DMS114 treated with DMSO at 0.1 percent for 48 hours (cell line): ENCODE results near the gene SHC1.

Source experiments
- DNase-seq: peaks from one replicate; lab custom pipeline; 2025; ENCODE audit not compliant: unreplicated experiment; lab: John Stamatoyannopoulos, UW

SHC1 gene

DNA sequence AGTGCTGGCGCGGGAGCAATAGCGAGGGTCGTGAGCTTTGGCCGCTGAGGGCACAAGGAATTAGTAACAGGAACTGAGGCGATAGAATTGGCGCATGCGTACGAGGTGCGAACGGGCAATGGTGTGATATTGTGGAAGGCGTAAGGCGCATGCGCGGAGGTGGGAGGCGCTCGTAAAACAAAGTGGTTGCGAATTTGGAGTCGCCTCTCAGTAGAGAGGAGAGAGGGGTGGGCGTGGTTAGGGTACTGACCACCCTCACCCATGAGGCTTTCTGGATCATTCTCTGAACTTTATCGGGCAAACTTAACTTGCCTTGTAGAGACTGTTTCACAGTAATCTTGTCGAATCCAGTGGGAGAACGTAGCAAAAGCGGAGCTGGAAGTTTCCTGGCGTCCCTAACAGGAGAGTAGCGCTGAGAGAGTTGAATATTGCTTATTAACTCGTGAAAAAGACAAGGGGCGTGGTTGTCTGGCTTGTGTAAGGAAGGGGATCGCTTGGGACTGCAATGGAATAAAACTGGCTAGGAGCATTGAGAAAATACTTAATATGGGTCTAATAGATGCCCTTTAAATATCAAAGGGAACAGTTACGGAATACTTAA lies 4.4 kb upstream of the SHC1 start:
- DNase-seq = peak; percentile 100

DNA sequence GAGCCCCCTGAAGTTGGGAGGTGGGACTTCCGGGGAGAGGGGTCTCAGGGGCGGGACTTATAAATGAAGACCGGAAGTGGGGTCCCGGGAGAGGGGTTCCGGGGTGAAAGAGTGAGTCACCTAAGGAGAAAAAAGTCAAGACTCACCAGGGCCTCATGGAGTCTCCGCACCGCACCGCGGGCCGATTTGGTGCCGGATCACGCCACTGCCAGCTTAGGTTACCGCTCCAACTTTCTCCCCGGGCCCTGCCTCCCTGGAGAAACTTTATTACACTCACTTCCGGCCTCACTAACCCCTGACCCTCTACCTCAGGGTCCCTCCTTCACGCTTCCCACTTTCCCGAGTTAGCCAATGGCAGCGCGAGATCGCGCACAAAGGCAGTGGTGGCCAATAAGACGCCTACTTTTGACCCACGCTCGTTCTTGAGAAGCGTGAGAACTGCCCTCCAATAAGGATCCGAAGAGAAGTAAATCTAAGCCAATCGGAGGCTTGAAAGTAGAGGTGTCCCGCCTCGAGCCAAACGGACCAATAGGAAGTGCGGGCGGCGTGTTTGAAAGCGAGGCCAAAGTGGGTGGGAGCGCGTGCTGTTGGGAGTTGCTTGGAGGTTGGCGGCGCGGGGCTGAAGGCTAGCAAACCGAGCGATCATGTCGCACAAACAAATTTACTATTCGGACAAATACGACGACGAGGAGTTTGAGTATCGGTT lies 3.7 kb upstream of the SHC1 start, which contains the start of gene CKS1B:
Gene CKS1B (plus strand): TSS at position 580 of the 706 bp plus-strand sequence. CDS start 65 bp downstream, at position 645.
- DNase-seq = peak; percentile 100

DNA sequence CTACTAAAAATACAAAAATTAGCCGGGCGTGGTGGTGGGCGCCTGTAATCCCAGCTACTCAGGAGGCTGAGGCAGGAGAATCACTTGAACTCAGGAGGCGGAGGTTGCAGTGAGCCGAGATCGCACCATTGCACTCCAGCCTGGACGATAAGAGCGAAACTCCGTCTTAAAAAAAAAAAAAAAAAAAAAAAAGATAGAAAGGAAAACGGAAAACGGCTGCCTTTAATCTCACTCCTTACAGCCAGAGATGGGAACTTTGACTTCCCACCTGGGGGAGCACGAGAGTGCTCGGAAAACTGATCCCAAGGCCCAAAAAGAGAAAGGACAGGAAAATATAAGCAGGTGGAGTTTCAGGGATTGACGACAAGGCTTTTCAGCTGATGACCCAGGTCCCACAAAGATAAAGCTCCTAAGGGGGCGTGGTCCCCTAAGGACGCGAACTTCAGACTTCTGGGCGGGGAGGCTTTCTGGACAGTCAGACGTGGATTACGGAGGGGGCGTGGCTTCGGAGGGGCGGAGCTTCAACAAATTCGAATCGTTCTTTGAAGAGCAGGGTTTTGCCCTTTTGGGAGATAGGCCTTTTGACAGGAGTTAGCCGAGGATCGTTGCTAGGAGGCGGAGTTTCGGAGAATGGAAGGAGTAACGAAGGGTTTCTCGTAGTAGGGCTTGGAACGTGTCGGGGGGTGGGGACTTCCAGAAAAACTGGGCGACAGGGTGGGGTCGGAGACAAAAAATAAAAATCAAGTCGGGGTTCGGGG lies 3.0 kb upstream of the SHC1 start:
- DNase-seq = peak; percentile 96

DNA sequence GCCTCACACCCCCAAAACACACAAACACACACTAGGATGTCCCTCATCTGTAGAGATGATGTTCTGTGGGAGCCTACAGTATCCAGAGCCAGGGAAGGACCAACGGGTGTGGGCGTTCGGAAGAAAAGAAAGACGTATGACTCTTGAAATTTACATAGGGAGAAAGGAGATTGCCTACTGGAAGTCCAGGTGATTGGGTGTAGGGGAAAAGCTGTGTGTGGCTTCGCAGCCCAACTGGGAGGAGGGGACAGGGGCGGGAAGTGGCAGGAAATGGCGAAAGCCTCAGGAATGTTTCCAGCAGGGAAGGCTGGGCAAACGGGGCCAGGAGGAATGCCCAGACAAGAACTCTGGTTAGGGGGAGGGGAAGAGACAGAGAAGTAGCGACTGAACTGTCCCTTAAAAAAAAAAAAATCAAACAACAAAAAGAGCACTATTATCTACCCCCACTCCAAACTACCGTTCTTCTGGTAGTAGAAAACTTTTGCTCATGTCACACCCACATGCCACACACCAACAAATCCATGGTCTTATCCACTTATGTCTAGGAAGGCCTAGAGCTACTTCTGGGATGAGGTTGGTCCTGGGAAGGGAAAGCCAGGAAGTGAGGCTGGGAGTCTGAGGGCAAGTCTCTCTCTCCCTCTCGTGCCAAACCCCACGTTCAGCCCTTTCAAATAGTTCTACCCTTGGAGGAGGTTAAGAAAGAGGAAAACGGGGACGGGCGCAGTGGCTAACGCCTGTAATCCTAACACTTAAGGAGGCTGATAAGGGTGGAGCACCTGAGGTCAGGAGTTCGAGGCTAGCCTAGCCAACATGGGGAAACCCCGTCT lies 2.2 kb upstream of the SHC1 start:
- no peak for DNase-seq

DNA sequence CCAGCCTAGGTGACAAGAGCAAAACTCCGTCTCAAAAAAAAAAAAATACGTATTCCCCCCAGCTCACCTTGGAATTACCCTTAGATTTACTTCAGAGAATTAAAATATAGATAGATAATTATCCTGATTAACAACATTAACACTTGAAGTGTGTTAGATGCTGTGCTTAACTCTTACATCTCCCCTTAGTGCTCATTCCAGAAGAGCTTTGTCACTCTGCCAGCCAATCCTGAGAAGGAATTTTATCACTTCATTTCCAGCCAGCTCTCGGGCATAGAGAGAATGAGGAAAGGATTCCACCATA lies 1.6 kb upstream of the SHC1 start:
- no peak for DNase-seq

DNA sequence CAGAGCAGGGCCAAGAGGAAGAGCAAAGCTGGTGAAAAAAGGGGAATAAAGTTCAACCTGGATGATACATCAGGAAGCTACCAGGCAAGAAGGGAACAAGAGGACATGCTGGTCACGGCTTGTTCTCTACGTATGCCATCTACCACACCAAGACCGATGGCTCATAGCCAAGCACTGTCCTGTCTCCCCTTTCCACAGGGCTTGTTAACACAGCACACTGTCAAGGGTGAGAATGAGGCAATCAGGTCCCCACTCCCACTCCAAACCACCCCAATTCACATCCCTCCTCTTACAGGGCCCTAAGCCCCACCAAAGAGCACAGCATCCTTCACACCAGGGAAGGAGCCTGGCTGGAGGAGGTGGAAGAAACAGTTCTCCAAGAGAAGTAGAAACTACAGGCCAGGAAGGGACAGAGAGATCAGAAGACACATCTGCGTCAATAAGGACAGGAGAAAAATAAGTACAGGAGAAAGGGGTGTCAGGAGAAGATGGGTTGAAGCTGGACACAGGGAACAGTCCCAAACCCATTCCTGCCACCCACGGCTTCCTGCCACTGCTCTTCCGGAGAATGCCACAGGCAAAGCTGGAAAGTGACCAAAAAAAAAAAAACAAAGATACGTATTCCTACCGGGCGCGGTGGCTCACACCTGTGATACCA lies 923 bp upstream of the SHC1 start:
- DNase-seq = no peak

DNA sequence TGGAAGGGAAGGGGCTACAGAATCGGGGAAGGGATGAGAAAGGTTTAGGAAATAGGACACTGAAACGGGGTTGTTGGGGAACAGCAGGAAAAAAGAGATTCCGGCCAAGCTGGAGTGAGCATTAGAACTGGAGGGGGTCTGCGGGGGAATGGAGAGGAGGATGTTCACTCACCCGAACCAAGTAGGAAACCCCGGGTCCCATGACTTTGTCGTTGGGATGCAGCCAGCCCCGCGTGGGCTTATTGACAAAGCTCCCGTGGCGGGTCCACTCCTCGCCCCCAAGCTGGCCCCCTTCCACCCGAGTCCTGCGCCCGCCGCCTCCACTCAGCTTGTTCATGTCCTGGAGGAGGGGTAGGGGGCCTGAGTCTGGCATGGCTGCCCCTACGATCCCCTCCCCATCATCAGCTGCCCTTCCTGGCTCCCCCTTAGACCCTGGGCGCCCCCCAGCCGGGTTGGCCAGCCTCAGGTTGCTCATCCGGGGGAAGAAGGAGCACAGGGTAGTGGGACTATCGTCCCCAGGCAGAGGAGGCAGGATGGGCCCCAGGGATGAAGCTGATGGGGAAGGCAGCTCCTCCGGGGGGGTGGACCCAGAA lies 591 bp downstream of the SHC1 start:
- DNase-seq = no peak

DNA sequence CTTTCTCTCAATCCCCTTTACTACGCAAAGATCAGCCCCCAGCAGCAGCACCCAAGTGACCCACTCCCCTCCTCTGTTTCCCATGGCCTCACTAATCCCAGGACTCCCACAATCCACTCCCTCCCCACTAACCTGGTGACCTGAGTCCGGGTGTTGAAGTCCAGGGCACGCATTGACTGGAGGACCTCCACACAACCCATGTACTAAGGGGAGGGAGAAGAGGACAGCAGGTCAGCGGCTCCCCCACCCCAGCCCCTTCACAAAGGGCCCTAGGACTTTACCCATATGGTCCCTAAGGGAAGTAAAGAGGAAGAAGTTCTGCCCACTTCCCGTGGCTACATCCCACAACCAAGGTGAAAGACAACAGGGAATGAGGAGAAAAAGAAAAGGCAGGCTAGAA lies 1.3 kb downstream of the SHC1 start:
- no peak for DNase-seq

DNA sequence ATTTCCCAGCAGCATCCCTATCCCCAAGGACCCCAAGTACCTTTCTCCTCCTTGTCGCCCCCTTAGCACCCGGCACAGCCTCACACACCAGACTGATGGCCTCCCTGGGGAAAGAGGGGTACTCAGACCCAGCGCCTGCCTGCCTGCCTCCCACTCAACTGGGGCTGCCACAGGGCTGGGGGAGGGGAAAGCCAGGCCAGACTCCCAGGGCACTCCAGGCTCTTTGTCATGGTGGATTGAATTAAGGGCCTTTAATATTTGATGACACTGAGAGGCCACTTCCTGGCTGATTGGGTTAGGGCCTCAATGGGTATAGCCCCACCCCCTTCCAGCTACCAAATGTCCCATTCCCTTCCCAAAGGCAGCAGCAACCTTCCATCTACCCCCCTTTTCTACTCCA lies 1.8 kb downstream of the SHC1 start:
- no peak for DNase-seq

DNA sequence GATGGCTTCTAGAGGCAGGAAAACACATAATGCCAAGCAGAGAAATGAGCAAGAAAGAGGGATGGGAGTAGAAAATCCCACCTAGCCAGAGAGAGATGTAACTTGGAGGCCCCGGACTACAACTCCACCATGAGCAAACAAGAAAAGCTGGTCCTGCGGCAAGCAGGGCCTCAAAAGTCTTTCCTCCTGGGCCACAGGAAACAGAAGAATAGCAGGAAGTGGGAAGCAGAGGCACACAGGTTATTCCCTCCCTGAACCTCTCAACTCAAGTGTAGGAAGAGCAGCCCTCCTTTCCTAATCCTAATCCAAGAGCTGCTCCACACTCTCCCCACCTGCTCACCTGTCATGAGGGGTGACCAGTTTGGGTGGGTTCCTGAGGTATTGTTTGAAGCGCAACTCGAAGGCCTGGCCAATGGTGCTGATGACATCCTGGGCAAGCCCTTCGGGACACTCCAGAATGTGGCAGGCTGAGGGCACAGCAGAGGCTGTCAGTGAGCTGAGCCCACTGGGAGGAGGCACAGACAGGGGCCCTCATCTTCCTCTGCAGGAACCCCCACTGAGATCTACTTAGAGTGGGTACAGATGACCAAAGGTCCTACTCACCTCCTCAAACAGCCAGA lies 3.1 kb downstream of the SHC1 start:
- DNase-seq = no peak

DNA sequence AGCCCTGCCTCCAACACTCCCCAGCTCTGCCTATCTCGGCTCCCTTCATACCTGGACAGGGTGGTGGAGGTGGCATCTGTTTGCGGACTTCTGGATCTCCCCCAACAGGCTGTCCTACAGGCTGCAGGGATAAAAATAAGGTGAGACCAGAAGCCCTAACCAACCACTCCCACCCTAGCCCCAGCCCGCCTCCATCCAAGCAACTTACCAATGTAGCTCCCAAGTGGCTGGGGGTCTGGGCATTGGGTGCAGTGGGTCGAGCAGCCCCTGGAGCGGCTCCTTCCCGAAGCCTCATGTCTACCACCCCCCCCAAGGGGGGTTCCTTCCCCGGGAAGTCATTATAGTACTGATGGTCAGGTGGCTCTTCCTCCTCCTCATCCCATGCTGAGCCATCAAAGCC lies 4.4 kb downstream of the SHC1 start:
- no peak for DNase-seq

DNA sequence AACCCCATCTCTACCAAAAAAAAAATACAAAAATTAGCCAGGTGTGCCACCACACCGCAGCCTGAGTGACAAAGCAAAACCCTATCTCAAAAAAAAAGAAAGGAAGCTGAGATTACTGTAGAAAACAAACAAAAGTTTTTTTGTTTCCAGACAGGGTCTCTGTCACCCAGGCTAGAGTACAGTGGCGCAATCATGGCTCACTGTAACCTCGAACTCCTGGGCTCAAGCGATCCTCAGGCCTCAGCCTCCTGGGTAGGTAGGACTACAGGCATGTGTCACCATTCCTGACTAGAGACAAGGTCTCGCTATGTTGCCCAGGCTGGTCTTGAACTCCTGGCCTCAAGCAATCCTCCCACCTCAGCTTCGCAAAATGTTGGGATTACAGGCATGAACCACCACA lies 6.2 kb downstream of the SHC1 start:
- no peak for DNase-seq

DNA sequence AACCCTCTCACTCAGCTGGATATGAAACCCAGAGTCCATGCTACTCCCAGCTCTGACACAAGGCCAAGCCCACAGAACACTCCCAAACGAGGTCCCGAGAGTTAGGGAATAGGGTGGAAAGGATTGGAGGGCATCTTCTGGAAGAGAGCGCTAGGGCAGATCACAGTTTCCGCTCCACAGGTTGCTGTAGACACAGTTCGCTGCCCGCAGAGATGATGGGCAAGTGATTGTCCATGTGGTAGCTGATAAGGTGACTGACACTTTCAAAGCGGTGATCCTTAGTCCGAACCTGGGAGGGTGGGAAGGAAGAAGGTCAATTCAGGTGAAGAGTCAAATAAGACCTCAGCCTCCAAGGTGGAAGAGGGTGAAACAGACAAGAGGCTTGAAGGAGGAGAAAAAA lies 6.9 kb downstream of the SHC1 start:
- DNase-seq = no peak

DNA sequence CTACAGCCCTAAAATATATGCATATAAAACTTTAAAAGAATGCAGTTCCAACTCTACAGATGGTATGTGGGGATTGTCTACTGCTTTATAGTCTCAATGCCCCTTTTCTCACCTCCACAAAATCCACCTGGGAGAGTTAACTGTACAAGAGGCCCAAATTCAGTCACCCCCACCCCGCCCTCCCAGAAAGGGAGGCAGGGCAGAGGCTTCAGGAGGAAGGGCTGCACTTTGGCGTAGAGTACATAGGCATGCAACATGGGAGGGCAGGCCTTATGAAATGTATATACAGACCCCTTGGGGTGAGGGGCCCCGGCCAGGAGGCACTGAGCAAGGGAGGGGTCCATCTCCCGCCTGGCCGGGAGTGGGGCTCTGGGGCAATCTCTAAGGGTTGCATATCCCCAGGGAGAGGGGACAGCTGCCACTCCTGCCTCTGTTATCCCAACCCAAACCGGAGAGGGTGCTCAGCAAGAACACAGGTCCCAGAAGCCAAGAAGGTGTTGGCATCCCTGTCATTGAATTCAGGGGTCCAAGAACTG lies 7.7 kb downstream of the SHC1 start:
- no peak for DNase-seq

DNA sequence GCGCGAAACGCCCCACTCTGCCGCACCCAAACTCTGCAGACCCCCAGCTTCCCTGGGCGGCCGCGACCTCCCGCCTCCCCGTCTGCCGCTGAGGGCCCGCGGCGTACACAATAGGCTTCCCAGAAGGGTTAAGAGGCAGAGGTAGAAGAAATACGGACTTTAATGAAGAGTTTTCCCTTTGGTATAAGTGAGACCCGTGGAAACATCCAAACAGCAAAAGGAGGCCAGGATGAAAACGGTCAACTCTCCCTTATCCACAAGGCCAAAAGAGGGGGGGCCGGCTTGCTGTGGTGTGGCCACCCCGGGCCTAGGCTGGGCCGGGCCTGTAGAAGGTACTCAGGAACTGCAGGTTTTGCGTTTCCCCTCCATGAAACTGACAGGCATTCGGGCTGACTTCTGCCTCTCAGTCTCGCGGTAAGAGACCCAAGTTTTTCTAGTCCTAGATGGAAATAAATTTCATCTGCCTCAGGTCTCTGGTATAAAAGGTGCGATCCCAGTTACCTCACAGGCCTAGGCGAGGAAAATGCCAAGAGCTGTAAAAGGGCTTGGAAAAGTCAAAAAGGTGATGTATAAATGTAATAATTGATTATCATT lies 8.3 kb downstream of the SHC1 start:
- peak; percentile 39 for DNase-seq

DNA sequence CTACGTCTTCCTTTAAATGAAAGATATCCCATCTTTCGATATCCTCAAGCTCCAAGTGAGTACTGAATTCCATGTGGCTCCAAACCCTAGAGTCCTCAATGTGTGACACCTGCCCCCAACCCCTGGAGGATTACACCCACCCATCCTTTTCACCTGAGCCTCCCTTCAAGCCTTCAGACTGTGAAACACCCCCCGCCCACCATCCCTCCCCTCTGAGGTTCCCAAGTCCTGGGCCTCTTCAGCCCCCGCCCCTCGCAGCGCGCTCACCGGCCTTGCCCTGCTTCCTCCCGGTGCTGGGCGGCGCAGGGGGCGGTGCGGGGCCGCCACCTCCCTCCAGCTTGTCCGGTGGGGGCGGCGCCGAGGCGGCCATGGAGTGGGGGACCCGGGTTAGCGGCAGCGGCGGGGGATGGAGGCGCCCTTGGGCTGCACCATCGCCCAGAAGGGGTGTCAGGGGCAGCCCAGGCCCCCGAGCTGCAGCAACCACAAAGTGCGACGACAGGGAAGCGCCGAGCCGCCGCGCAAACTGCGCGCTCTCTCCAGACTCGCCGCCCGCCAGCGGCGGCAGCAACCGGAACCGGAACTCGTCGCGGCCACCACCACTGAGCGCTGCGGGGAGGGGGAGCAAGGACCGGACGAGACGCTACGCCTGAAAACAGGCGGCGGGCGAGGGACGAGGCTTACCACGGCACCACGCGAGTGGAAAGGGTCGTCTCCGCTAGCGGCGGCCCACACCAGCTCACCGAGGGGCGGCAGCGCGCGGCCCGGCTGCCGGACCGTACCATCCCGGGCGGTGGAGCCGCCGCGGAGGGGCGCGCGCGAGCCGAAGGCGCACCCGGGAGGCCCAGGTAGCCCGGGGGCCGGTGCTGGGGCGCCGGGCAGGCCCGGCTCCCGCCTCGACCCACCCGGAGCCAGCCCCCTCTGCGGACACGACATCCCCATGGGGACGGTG lies 9.1 kb downstream of the SHC1 start, which contains the start of gene PYGO2:
Gene PYGO2 (minus strand): TSS at position 576 of the 949 bp plus-strand sequence. CDS start 206 bp downstream, at position 370.
- peak; percentile 78 for DNase-seq

DNA sequence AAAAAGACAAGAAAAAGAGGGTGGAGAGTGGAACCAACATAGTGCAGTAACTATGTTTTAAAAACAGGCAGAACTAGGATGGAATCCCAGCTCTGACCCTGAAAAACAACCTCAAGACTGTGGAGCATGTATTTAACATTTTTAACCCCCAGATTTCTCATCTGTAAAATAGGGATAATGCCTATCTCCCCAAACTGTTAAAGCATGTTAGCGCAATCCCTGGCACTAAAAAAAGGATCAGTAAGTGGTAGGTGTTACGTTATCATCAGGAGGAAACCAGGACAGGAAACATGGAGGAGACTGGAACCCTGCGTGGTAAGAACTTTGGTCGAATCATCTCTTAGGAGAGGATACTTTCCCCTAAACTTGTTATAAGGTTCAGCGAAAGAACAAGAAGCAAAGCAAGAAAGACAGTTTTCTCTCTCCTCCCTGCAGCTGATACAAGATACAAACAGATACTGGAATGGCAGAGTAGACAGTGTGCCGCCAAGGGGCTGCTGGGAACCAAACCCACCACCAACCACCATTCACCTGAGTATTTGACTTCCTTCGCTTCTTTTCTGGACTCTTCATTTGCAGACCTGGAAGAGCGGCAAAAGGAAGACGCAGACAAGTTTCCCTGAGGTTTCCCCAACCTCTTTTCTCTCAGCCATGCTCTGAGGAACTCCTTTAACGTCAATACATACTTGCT lies 10.0 kb downstream of the SHC1 start:
- no peak for DNase-seq

DNA sequence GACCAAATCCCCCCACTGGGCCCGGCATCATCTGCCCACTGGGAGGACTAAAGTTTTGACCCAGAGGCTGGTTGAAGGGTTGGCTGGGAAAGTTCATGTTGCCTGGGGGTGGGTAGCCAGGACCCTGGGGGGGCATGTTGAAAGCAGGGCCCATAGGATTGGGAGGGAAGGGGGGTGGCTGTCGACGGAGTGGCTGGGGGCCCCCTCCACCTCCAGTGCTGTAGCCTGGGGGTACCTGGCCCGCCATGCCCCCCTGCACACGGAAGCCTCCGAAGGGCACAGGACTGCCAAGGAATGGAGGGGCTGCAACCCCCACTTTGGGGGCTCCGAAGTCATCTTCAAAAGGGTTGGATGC lies 11.1 kb downstream of the SHC1 start:
- DNase-seq = no peak
